Heart left ventricle (tissue), 16 donors: Measurements from ENCODE around the gene IGLL1. TPM values are rescaled to one million over a fixed set of nuclear protein-coding genes. Genes with fewer than 3 reads are reported as not detected.
"Not testable (repeated sequence)": the region's sequence is repeated elsewhere in the genome, so short reads cannot be mapped to it uniquely, and the experiment has no call there.

Experiments used
- ATAC-seq, 4 donors: fragments of 200-7000 bp; cut with Tn5 transposase; one replicate each; pipeline ENCODE4 v1.9.1; 2020 to 2022; ENCODE audit warnings: moderate library complexity in 4 of 4, mild to moderate bottlenecking in 3 of 4, moderate number of reproducible peaks in 1 of 4
- DNase-seq, 5 donors: peaks; one replicate each; pipeline ENCODE4 v3.0.0-alpha.2; 2020
- H3K27ac ChIP-seq, 12 donors: fragments of 200-600 bp; sonication (generic) in 4 of 12; one replicate each; pipeline versions ENCODE4 v1.5.0 to v1.8.0; 2016 to 2022; ENCODE audit warnings: mild to moderate bottlenecking in 2 of 12
- H3K27me3 ChIP-seq, 9 donors: fragments of 200-600 bp; sonication (generic) in 2 of 9; one replicate each; pipeline versions ENCODE4 v1.5.1 to v1.8.0; 2016 to 2022; ENCODE audit warnings: mild to moderate bottlenecking in 3 of 9
- H3K36me3 ChIP-seq, 9 donors: fragments of 200-600 bp; sonication (generic) in 2 of 9; one replicate each; pipeline versions ENCODE4 v1.5.0 to v1.8.0; 2018 to 2022; ENCODE audit warnings: mild to moderate bottlenecking in 2 of 9
- H3K4me1 ChIP-seq, 12 donors: fragments of 200-600 bp; sonication (generic) in 4 of 12; one replicate each; pipeline versions ENCODE4 v1.5.0 to v1.8.0; 2016 to 2022; ENCODE audit warnings: mild to moderate bottlenecking in 3 of 12
- H3K4me3 ChIP-seq, 12 donors: fragments of 200-600 bp; sonication (generic) in 4 of 12; one replicate each; pipeline versions ENCODE4 v1.5.0 to v1.8.0; 2017 to 2022; ENCODE audit warnings: mild to moderate bottlenecking in 9 of 12, moderate library complexity in 4 of 12
- H3K9me3 ChIP-seq, 12 donors: fragments of 200-600 bp; sonication (generic) in 4 of 12; one replicate each; pipeline versions ENCODE4 v1.5.0 to v1.8.0; 2016 to 2022; ENCODE audit warnings: mild to moderate bottlenecking in 1 of 12
- CTCF ChIP-seq, 12 donors: fragments of 200-600 bp; sonication (generic) in 4 of 12; IDR thresholded peaks; one replicate each; pipeline versions ENCODE4 v1.5.0 to v1.8.0; 2018 to 2022; ENCODE audit warnings: antibody characterized with exemption in 12 of 12, mild to moderate bottlenecking in 5 of 12
- POLR2A ChIP-seq, 2 donors: fragments of 450-650 bp; IDR thresholded peaks; one replicate each; pipeline ENCODE4 v1.6.1; 2017; ENCODE audit warnings: antibody characterized with exemption in 2 of 2, mild to moderate bottlenecking in 2 of 2, moderate library complexity in 2 of 2
- WGBS, 4 donors: extraction: QIAGEN DNeasy Blood & Tissue Kit in 2 of 4; methylation state at CpG; one replicate each; pipeline versions ENCODE4 v1.1.5 to v1.1.7; 2013 to 2018; 5-methylcytosine and 5-hydroxymethylcytosine counted together
- intact Hi-C, 10 donors: fragments of 100-400 bp; cut with DNase I; formaldehyde crosslinking; loops; one replicate each; pipeline versions ENCODE4 v1.11.1 to v1.14.2; 2022
- polyA plus RNA-seq, 2 donors: library from polyadenylated mRNA; stranded (reverse); fragments of 200-250 nt; gene quantifications; one replicate each; pipeline ENCODE4 v1.2.3, GENCODE V29; 2013
- total RNA-seq, 9 donors: library from RNA; depleted of rRNA in 2 of 9; stranded (reverse); fragments of >200 nt in 2 of 9; fragmentation: NEBNext Ultra II Directional in 3 of 9; extraction: Animal tissue kit (Norgen Biotek cat#: 25700) in 3 of 9; gene quantifications; one replicate each; pipeline versions ENCODE4 v1.1.0 to v1.2.4, GENCODE V29; 2016 to 2023
- donor health status: ischemic (EF 13 %, LVEDD 7.1; RV severe dilation, severe dysfunction).
- donor health status: healthy with polysubstance abuse.
- donor health status: DM: no; HTN: yes; CAD: no.
- donor health status: DM: no; HTN: no; CAD: no.
- donor health status: ischemic (EF 25% LVEDD 6.9; RV normal size, moderate dysfunction).
- donor health status: ischemic (EF 25% LVEDD 5.7; RV mildly dilated, moderate dysfunction).
- donor health status: healthy.
- donor health status: DM: yes; HTN: yes; CAD: no.
- donor health status: ischemic (EF 35%, LVEDD 5.7; RV mildly dilated, moderate dysfunction).
- donor health status: nonischemic (EF 11% LVEDD 7.7; RV severe dilation, severe dysfunction).
- donor health status: DM: yes; HTN: yes; CAD: no.
- donor health status: PGD.
- donor health status: ischemic (EF 29% LVEDD 5.4; RV normal size, mild dysfunction).
- donor health status: nonischemic (EF 23%, LVEDD 6.1; RV moderate dilation, normal function).

The IGLL1 gene
- total and polyA plus RNA-seq, 11 donors = not detected

- Histone ChIP-seq H3K4me3 (no peak overlapping the region), H3K27ac (no peak overlapping the region), H3K27me3 (peaks cover 0 to 6% (median 0%) of the 10 kb centered on the region in 9 donors), H3K4me1 (no peaks in the 10 kb centered on the region), H3K9me3 (no peaks in the 10 kb centered on the region), H3K36me3 (no peaks in the 10 kb centered on the region)
- TF ChIP-seq CTCF (IDR thresholded peaks at IDR 0.05) = no peak
- no peak for DNase-seq
- no peak for ATAC-seq
- intact Hi-C loops = no loop called here
- 76 to 81% (median 78%) methylated on average over 7 of the region's 7 CpGs for WGBS, 4 donors
Measured at GRCh38 chr22:23603266-23603665, 23.2 kb upstream of the IGLL1 start.

GRCh38 chr22:23598805-23599518 lies 18.9 kb upstream of the IGLL1 start:
- Histone ChIP-seq H3K4me3 (no peak overlapping the region), H3K36me3 (no peaks in the 10 kb centered on the region), H3K27ac (no peak overlapping the region), H3K27me3 (peaks cover 0 to 6% (median 0%) of the 10 kb centered on the region in 9 donors), H3K9me3 (no peaks in the 10 kb centered on the region), H3K4me1 (no peaks in the 10 kb centered on the region)
- intact Hi-C loops = loop anchor here in 1 of 10 donors (10.0 kb wide), 1 partner anchor 1836 kb away; no protein-coding TSS in a partner anchor
- 86 to 96% (median 92%) methylated on average over 4 to 9 of the region's 9 CpGs for WGBS, 4 donors
- ATAC-seq (peak in 1 of 4 donors; percentile 18), DNase-seq (no peak)
- TF ChIP-seq CTCF (IDR thresholded peaks at IDR 0.05) = no peak
- TF ChIP-seq POLR2A (IDR thresholded peaks at IDR 0.05) = no peak

GRCh38 chr22:23597576-23598268 lies 17.6 kb upstream of the IGLL1 start:
- not testable (repeated sequence) for DNase-seq, H3K36me3 ChIP-seq, H3K9me3 ChIP-seq, H3K27me3 ChIP-seq, H3K27ac ChIP-seq, H3K4me3 ChIP-seq, H3K4me1 ChIP-seq
- ATAC-seq = peak in 1 of 4 donors; percentile 35
- 68 to 91% (median 72%) methylated on average over 1 to 6 of the region's 7 CpGs for WGBS, 4 donors
- intact Hi-C loops = loop anchor here in 1 of 10 donors (10.0 kb wide), 1 partner anchor 1837 kb away; no protein-coding TSS in a partner anchor

GRCh38 chr22:23595904-23596303 lies 15.8 kb upstream of the IGLL1 start:
- not testable (repeated sequence) for H3K36me3 ChIP-seq, H3K4me3 ChIP-seq, H3K27me3 ChIP-seq, ATAC-seq, H3K27ac ChIP-seq, H3K4me1 ChIP-seq, H3K9me3 ChIP-seq, DNase-seq
- WGBS, 4 donors = 44 to 46% (median 45%) methylated on average over 6 of the region's 6 CpGs
- intact Hi-C loops = loop anchor here in 1 of 10 donors (10.0 kb wide), 1 partner anchor 1839 kb away; no protein-coding TSS in a partner anchor

GRCh38 chr22:23591846-23592245 lies 11.8 kb upstream of the IGLL1 start:
- Histone ChIP-seq H3K9me3 (peaks cover 0 to 9% (median 0%) of the 10 kb centered on the region in 12 donors), H3K36me3 (no peaks in the 10 kb centered on the region), H3K4me3 (no peak overlapping the region), H3K27me3 (no peaks in the 10 kb centered on the region), H3K4me1 (no peaks in the 10 kb centered on the region), H3K27ac (no peak overlapping the region)
- intact Hi-C loops = loop anchor here in 4 of 10 donors (2.0 to 10.0 kb wide), 4 partner anchors 49 to 1843 kb away; no protein-coding TSS in a partner anchor
- 82 to 94% (median 87%) methylated on average over 7 of the region's 7 CpGs for WGBS, 4 donors
- no peak for ATAC-seq
- DNase-seq = peak in 1 of 5 donors; percentile 39
- no peak for TF ChIP-seq CTCF (IDR thresholded peaks at IDR 0.05)
